ENCODE results near the gene G6PC1. TPM values are rescaled to one million over a fixed set of nuclear protein-coding genes. Genes with fewer than 3 reads are reported as not detected.
"Not testable (repeated sequence)": the region's sequence is repeated elsewhere in the genome, so short reads cannot be mapped to it uniquely, and the experiment has no call there.

The G6PC1 gene
- total and polyA plus RNA-seq, 2 of the 13 experiments (the other 11 are each of a cell fraction or from before 2014, with no cell fraction given), result 1.7 to 37.9 TPM

- POLR2A ChIA-PET, result interaction anchor here (1.5 to 2.2 kb wide), 4 partner anchors 12 to 98 kb away, joined by 3 to 7 read pairs (median 4); partner anchors contain the start of genes BECN1 and RPL27
- H4K20me1 ChIP-seq (ENCODE audit: insufficient read depth, low read length); ATAC-seq; CTCF ChIA-PET (ENCODE audit: low intra/inter-chr PET ratio, low total read pairs); intact Hi-C loops (cut with micrococcal nuclease; ENCODE audit: unreplicated experiment); DNase-seq (ENCODE audit: low spot score); H2AFZ ChIP-seq (ENCODE audit: low read length); H3K9me3 ChIP-seq (ENCODE audit: low read length); FAIRE-seq; H3K36me3 ChIP-seq (replicated peaks in 1 of 2; ENCODE audit: control insufficient read depth in 1 of 2, insufficient read depth in 2 of 2, low read length in 2 of 2); H3K27me3 ChIP-seq (ENCODE audit: control insufficient read depth in 1 of 2, insufficient read depth in 2 of 2, low read length in 2 of 2); BruUV-seq (replicated peaks): not testable (repeated sequence)
- Histone ChIP-seq H3K4me1 (ENCODE audit: insufficient read depth, low read length) (peaks cover 93% of the 10 kb centered on the region), H3K4me2 (ENCODE audit: low read depth, low read length) (peak overlapping the region; percentile 72), H3K27ac (ENCODE audit: extremely low read length, insufficient read depth, low read length) (peak overlapping the region; percentile 72), H3K9ac (ENCODE audit: insufficient read depth, low read depth, low read length) (0 out of 2 replicates have a peak overlapping the region, but pooled peaks have one; percentile 12), H3K4me3 (replicated peaks in 1 of 3; ENCODE audit: insufficient read depth in 1 of 3, low read depth in 2 of 3, low read length in 3 of 3) (0 out of 6 replicates have a peak overlapping the region, but pooled peaks of 1 of the 3 experiments have one; percentile 22), H3K79me2 (ENCODE audit: insufficient read depth, low read length) (peaks cover 12% of the 10 kb centered on the region)
- TF ChIP-seq ZNF883 (CRISPR knock-in tag; IDR thresholded peaks at IDR 0.05; ENCODE audit: not compliant biosample characterization), result peak; percentile 15
- TF ChIP-seq ZNF572 (CRISPR knock-in tag; IDR thresholded peaks at IDR 0.05), result 0 out of 2 replicates have a peak, but pooled peaks have one; percentile 39
- TF ChIP-seq ZNF460 (CRISPR knock-in tag; IDR thresholded peaks at IDR 0.05; ENCODE audit: borderline replicate concordance), result peak; percentile 79
- TF ChIP-seq ZNF784 (CRISPR knock-in tag; IDR thresholded peaks at IDR 0.05; ENCODE audit: borderline replicate concordance), result 0 out of 2 replicates have a peak, but pooled peaks have one; percentile 61
- 0 out of 2 replicates have a peak, but pooled peaks have one; percentile 19 for TF ChIP-seq ZNF337 (CRISPR knock-in tag; IDR thresholded peaks at IDR 0.05; ENCODE audit: borderline replicate concordance, low read depth)
- peak; percentile 95 for TF ChIP-seq ZNF121 (CRISPR knock-in tag; IDR thresholded peaks at IDR 0.05)
- 0 out of 2 replicates have a peak, but pooled peaks have one; percentile 32 for TF ChIP-seq ZNF274 (CRISPR knock-in tag; IDR thresholded peaks at IDR 0.05)
- 0 out of 2 replicates have a peak, but pooled peaks have one; percentile 14 for TF ChIP-seq ZNF510 (CRISPR knock-in tag; IDR thresholded peaks at IDR 0.05; ENCODE audit: low read depth)
- peak; percentile 91 for TF ChIP-seq ZNF770 (CRISPR knock-in tag; IDR thresholded peaks at IDR 0.05)
- in situ Hi-C loops (cut with HindIII; ENCODE audit: extremely low pct_ligation_motif_present, low pct_unique_long_range_greater_than_20kb), result loop anchor here (10.0 kb wide), 1 partner anchor 65 kb away; the partner anchor contains the start of gene AARSD1
- WGBS (ENCODE audit: low lambda C conversion rate), result 47% methylated on average over 3 of the region's 3 CpGs
Measured at GRCh38 chr17:42899981-42900380, 618 bp upstream of the G6PC1 start.

Data from HepG2 (cell line).